GM12891 (cell line): ENCODE measurements around the gene EPS8L1. TPM values are rescaled to one million over a fixed set of nuclear protein-coding genes. Genes with fewer than 3 reads are reported as not detected.
"Not testable (repeated sequence)": the region's sequence is repeated elsewhere in the genome, so short reads cannot be mapped to it uniquely, and the experiment has no call there.

Experiments used
- DNase-seq: peaks from one replicate; pipeline ENCODE4 v3.0.0; 2011; ENCODE audit warnings: low spot score; ENCODE audit not compliant: insufficient read length
- FAIRE-seq: peaks from 2 replicates; lab custom pipeline; 2011; peaks lifted over from hg19 to GRCh38; lab: Jason Lieb, UNC
- PAX5 ChIP-seq: IDR thresholded peaks from 2 replicates; pipeline ENCODE4 v1.6.1; 2011; ENCODE audit warnings: low read length, moderate library complexity, mild to moderate bottlenecking; ENCODE audit not compliant: insufficient read depth, severe bottlenecking
- POLR2A ChIP-seq: IDR thresholded peaks from 2 replicates; pipeline ENCODE4 v1.6.1; 2011; ENCODE audit warnings: low read depth, low read length, control low read depth
- POLR2AphosphoS5 ChIP-seq: IDR thresholded peaks from 2 replicates; pipeline ENCODE4 v1.6.1; 2011; ENCODE audit warnings: low read depth, low read length, control low read depth
- POU2F2 ChIP-seq: IDR thresholded peaks from 2 replicates; pipeline ENCODE4 v1.6.1; 2011; ENCODE audit warnings: low read depth, mild to moderate bottlenecking, control low read depth, low read length, moderate library complexity
- SPI1 ChIP-seq: IDR thresholded peaks from 2 replicates; pipeline ENCODE4 v1.6.1; 2011; ENCODE audit warnings: low read depth, low read length, control low read depth
- TAF1 ChIP-seq: IDR thresholded peaks from 2 replicates; pipeline ENCODE4 v1.6.1; 2011; ENCODE audit warnings: low read depth, low read length, control low read depth
- polyA plus RNA-seq: library from polyadenylated mRNA; unstranded; fragments of >200 nt; gene quantifications from one replicate; pipeline ENCODE4 v1.2.1, GENCODE V29; 2012; ENCODE audit warnings: low read depth, missing spikeins, inconsistent platforms; ENCODE audit not compliant: missing spikeins

Gene EPS8L1
- polyA plus RNA-seq: 0.13 TPM

DNA sequence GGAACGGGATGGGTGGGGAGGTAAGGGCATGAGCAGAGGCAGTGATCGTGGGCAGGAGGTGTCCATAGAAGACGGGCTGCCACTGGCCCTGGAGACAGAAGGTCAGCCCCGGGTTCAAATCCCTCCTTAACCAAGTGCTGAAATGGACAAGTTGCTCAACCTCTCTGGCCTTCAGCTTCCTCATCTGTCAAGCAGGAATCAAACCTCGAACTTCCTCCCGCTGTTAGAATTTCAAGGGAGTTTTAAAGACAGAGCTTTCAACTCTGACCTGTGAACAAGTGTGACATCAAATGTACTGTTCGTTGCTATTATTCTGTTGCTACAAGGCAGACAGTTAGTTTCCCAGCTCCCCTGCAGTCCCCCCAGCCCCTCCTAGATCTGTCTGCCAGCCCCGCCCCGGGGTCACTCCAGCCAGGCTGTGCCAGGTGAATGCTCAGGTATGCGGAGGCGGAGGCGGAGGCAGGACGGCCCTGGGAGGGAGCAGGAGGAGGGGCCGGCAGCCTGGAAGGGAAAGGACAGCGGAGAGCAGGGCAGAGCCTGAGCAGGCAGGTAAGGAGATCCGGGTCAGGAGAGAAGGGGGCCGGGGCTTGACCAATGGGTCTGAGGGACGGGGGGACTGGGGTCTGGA is at the start of gene EPS8L1:
Gene EPS8L1 (plus strand): TSS at position 499 of the 628 bp plus-strand sequence. CDS start 576 bp downstream, outside the sequence.
- TF ChIP-seq POLR2AphosphoS5: no peak
- TF ChIP-seq POLR2A: no peak
- TF ChIP-seq SPI1: no peak
- TF ChIP-seq POU2F2: no peak
- TF ChIP-seq TAF1: no peak
- no peak for TF ChIP-seq PAX5
- no peak for FAIRE-seq
- no peak for DNase-seq

DNA sequence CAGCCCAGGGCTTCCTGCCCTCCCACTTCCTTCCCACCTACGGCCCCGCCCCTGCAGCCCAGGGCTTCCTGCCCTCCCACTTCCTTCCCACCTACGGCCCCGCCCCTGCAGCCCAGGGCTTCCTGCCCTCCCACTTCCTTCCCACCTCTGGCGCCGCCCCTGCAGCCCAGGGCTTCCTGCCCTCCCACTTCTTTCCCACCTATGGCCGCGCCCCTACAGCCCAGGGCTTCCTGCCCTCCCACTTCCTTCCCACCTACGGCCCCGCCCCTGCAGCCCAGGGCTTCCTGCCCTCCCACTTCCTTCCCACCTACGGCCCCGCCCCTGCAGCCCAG is 48.6 kb upstream of the EPS8L1 start:
- FAIRE-seq, DNase-seq: not testable (repeated sequence)

DNA sequence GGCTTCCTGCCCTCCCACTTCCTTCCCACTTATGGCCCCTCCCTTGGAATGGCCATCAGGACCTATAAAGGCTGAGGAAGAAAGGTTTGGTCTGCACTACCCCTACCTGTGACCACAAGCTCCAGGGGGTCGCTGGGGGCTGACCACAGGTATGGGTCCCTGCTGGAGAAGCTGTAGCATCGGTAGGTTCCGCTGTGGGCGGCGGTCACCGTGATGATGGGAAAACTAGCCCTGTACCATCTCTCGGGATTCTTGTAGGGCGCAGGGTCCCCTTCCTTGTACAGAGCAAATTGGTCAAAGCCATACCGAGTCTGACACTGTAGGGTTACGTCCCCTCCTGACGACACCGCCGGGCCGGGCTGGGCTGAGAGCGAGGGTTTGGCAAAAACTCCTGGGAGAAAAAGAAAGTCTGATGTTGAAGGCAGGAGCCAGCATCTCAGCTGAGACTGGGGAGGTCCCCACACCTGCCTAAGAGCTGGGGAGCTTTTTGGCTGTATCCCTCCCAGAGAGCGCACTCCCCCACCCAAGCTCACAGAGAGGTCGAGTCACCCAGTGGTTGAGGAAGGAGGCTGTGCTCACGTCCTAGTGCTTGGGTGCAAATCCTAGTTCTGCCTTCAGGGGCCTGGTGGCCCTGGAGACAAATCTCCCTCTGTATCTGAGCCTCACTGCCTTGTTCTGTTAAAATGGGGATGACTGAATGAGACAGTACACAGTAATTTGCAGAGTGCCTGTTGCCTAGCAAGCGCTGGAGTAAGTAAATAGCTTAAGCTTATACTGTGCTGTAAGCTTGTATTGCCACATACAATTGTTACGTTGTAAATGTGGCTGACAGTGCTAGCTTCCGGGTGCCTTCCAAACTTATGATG is 48.0 kb upstream of the EPS8L1 start:
- no peak for FAIRE-seq
- TF ChIP-seq SPI1 (no peak), POLR2AphosphoS5 (no peak), POLR2A (no peak), PAX5 (no peak), POU2F2 (no peak), TAF1 (no peak)
- DNase-seq: no peak

DNA sequence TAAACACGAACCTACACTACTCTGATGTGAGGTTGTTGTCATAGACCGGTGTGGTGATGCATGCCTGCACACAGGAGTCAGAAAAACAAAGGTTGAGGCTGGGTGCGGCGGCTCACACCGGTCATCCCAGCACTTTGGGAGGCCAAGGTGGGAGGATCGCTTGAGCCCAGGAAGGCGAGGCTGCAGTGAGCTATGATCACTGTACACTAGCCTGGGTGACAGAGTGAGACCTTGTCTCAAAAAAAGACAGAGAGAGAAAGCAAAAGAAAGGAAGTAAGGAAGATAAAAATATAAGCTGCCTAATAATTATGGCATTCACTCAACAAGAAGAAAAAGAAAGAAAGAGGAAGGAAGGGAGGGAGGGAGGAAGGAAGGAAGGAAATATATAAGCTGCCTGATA is 46.9 kb upstream of the EPS8L1 start:
- no peak for TF ChIP-seq TAF1
- TF ChIP-seq POLR2A: no peak
- no peak for TF ChIP-seq SPI1
- no peak for TF ChIP-seq POLR2AphosphoS5
- TF ChIP-seq PAX5: no peak
- TF ChIP-seq POU2F2: no peak
- DNase-seq (no peak), FAIRE-seq (no peak)

DNA sequence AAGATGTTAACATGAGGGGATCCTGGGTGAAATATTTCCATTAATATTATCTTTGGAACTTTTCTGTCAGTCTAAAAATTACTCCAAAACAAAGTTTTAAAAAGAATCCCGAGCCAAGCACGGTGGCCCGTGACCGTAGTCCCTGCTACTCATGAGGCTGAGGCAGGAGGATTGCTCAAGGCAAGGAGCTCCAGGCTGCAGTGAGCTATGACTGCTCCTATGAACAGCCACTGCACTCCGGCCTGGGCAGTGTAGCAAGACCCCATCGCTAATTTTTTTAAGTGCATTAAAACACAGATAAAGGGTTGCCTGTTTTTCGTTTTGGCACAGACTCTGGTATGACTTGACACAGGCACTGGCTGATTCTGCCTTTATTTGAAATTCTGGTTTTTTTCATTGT is 44.5 kb upstream of the EPS8L1 start:
- no peak for TF ChIP-seq POU2F2
- TF ChIP-seq SPI1: no peak
- no peak for TF ChIP-seq POLR2A
- no peak for TF ChIP-seq PAX5
- no peak for TF ChIP-seq TAF1
- TF ChIP-seq POLR2AphosphoS5: no peak
- DNase-seq: no peak
- no peak for FAIRE-seq

DNA sequence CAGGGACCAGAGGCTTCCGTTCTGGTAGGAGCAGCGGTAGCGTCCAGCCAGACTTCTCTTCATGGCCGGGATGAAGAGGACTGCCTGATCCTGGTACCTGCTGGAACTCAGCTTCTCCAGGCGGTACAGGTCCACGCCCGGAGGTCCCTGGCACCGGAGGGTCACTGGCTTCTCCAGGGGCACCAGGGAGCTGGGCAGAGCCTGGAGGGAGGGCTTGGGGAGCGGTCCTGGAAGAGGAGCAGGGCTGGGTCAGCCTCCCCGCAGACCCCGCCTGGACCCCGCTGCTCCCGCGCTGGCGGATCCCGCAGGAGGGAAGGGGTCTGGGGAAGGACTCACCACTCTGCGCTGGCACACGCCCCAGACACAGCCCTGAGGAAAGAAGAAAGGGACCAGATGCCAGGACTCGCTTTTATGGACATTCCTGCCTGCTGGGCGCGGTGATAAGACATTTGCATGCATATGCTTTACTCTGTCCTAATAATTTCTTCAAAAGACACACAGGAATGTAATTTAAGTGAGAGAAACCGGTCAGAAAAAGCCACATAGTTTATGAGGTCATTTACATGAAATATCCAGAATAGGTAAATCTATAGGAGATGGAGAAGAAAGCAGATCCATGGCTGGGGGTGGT is 43.4 kb upstream of the EPS8L1 start:
- DNase-seq (no peak), FAIRE-seq (no peak)
- TF ChIP-seq POLR2AphosphoS5: no peak
- TF ChIP-seq PAX5: no peak
- no peak for TF ChIP-seq SPI1
- no peak for TF ChIP-seq POU2F2
- TF ChIP-seq POLR2A: no peak
- no peak for TF ChIP-seq TAF1

DNA sequence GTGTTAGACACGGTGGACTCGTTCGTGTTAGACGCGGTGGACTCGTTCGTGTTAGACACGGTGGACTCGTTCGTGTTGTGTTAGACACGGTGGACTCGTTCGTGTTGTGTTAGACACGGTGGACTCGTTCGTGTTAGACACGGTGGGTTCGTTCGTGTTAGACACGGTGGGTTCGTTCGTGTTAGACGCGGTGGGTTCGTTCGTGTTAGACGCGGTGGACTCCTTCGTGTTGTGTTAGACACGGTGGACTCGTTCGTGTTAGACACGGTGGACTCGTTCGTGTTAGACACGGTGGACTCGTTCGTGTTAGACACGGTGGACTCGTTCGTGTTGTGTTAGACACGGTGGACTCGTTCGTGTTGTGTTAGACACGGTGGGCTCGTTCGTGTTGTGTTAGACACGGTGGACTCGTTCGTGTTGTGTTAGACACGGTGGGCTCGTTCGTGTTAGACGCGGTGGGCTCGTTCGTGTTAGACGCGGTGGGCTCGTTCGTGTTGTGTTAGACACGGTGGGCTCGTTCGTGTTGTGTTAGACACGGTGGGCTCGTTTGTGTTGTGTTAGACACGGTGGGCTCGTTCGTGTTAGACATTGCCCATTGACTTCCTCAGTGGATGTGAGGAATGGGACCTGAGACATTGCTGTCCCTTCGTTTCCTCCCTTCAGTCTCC is 42.6 kb upstream of the EPS8L1 start:
- not testable (repeated sequence) for DNase-seq, FAIRE-seq

DNA sequence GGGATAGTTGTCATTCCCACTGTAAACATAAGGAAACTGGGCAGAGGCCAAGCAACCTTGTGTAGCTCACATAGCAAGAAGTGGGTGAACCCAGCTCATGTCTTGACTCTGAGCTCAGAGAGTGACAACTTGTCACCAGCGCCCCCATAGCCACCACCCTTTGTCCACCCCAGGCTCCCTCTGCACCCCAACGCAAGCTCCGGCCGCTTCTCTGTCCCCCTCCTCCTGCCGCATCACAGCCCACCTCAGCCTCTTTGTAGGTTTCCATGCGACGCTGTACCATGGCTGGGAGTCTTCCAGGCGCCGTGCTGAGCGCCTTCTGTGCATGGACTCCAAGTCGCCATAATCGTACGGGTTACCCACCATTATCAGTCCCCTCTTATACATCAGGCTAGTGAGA is 40.9 kb upstream of the EPS8L1 start:
- DNase-seq: no peak
- TF ChIP-seq PAX5: no peak
- no peak for TF ChIP-seq SPI1
- TF ChIP-seq POLR2A: no peak
- TF ChIP-seq POLR2AphosphoS5: no peak
- no peak for FAIRE-seq

DNA sequence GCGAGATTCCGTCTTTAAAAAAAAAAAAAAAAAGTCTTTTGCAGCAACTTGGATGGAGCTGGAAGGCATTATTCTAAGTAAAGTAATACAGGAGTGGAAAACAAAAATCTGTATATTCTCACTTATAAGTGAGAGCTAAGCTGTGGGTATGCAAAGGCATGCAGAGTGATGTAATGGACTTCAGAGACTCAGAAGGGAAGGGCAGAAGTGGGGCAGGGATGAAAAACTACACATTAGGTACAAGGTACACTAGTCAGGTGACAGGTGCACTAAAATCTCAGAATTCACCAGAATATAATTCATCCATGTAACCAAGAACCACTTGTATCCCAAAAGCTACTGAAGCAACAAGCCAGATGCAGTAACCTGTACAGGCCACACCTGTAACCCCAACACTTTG is 39.6 kb upstream of the EPS8L1 start:
- TF ChIP-seq TAF1: no peak
- no peak for TF ChIP-seq POLR2A
- no peak for TF ChIP-seq PAX5
- TF ChIP-seq SPI1: no peak
- TF ChIP-seq POU2F2: no peak
- no peak for TF ChIP-seq POLR2AphosphoS5
- DNase-seq: no peak
- no peak for FAIRE-seq

DNA sequence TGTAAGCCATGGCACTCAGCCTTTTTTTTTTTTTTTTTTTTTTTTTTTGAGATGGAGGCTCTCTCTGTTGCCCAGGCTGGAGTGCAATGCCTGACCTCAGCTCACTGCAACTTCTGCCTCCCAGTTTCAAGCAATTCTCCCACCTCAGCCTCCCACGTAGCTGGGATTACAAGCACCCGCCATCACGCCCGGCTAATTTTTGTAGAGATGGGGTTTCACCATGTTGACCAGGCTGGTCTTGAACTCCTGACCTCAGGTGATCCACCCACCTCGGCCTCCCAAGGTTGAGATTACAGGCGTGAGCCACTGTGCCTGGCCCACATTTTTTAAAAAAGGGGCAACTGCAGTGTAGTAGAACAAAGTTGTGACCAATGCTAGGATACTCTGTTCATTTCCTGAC is 38.1 kb upstream of the EPS8L1 start:
- DNase-seq, FAIRE-seq: not testable (repeated sequence)

DNA sequence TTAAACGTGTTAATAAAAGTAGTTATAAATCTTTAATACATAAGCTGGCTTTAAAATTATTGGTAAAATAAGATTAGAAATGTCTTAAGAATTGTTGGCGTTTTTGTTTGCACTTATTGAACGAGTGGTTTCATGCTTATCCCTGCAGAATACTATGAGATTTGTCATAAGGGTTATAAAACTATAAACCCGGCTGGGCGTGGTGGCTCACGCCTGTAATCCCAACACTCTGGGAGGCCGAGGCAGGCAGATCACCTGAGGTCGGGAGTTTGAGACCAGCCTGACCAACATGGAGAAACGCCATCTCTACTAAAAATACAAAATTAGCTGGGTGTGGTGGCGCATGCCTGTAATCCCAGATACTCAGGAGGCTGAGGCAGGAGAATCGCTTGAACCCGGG is 35.0 kb upstream of the EPS8L1 start:
- not testable (repeated sequence) for DNase-seq, FAIRE-seq
